Inflammatory macrophage (primary cell): ENCODE data around the gene NR6A1.

Experiments used
- DNase-seq, 2 donors: peaks; one replicate each; pipeline ENCODE4 v3.0.0-alpha.2; 2020 to 2022

NR6A1 gene

GRCh38 chr9:124517600-124517999 lies 253.5 kb downstream of the NR6A1 start:
- DNase-seq = no peak

- no peak for DNase-seq
Measured at GRCh38 chr9:124514874-124515273, 256.2 kb downstream of the NR6A1 start.

GRCh38 chr9:124514125-124514524 lies 257.0 kb downstream of the NR6A1 start:
- DNase-seq = no peak

DNA sequence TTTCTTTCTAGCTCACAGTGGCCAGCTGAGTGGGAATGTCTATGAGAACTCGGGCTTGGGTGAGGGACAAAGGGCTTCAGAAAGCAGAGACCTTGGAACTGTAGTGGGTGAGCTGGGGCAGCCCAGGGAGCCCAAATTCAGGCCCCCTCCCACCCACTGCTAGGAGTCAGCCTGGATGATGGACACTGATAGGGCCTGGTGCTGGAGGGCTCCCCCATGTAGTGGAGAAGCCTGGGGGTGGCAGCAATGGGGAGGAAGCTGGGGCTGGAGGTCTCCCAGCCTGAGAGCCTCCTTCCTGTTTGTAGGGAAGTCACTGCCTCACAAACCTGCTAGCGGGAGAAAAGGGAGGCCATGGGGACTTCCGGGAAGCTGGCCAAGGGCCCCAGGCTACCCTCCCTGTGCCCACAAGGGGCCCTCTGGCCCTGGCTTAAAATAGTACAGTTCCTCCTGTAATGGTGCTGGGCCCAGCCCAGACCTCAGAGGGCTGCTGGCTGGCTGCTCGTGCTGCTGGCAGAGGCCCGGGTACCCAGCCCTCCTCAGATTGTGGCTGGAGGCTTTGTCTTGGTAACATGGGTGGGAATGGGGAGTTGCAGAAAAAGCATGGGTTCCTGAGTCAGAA lies 257.6 kb downstream of the NR6A1 start:
- no peak for DNase-seq

DNA sequence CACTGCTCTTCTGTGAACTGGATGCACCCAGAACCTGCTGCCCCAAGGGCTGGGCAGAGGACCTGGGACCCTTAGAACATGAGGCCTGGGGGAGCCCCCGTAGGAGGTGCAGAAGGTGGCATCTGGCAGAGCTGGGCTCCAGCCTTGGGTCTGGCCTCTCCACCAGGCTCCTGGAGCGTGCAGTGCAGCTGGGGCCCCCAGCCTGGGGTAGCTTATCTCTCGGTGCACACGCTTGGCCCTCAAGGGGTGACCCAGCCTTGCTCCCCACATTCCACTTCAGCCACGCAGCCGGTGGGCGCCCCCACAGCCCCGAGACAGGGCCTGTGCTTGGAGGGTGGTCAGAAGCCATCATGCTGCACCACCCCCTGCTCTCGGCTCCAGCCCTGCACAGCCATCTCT lies 258.3 kb downstream of the NR6A1 start:
- DNase-seq = no peak

GRCh38 chr9:124511891-124512805 lies 259.0 kb downstream of the NR6A1 start:
- DNase-seq = no peak

- no peak for DNase-seq
Measured at GRCh38 chr9:124511426-124511840, 259.7 kb downstream of the NR6A1 start.

- no peak for DNase-seq
Measured at GRCh38 chr9:124510650-124511425, 260.3 kb downstream of the NR6A1 start.

- DNase-seq = no peak
Measured at GRCh38 chr9:124507880-124508423, 263.2 kb downstream of the NR6A1 start.

- DNase-seq = no peak
Measured at GRCh38 chr9:124506931-124507879, 263.9 kb downstream of the NR6A1 start, which contains the start of gene NR5A1. Gene NR5A1 (minus strand): TSS chr9:124507399. CDS start chr9:124503395, 4,004 bp downstream.

DNA sequence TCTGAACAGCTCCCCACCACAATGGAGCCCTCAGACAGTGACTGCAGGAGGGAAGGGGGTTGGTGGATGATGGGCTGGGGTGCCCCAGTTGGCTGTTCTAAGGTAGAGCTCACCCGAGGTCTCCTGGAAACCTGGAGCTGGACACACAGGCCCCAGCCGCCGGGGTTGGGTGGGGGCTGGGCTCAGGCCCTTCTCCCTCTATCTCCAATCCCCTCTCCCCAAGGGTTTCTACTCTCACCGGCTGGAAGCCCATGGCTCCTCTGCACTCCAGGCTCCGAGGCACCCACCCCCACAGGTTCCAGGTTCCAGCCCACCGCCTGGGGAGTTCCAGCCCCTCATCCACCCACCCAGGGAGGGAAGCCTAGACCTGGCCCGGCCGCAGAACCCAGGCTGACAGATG lies 264.7 kb downstream of the NR6A1 start:
- DNase-seq = no peak

DNA sequence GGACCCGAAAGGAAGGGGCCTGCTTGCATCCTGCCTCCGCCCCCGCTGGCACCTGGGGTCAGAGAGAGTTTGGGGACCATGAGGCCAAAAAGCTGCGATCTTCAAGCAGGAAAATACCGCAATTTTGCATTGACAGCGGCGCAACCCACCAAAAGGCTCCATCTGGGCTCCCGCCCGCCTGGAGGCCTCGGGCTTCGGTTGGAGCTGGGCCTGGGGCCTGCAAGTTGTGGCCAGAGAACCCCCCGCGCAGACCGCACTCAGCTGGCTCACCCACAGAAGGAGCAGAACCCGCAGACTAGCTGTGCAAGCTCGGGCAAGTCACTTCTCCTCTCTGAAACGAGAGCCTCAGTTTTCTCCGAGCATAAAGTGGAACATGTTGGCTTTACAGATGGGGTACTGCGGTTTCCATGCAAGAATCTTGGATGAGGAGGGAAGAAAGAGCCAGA lies 265.2 kb downstream of the NR6A1 start:
- DNase-seq = no peak

- no peak for DNase-seq
Measured at GRCh38 chr9:124505006-124505900, 265.9 kb downstream of the NR6A1 start.

DNA sequence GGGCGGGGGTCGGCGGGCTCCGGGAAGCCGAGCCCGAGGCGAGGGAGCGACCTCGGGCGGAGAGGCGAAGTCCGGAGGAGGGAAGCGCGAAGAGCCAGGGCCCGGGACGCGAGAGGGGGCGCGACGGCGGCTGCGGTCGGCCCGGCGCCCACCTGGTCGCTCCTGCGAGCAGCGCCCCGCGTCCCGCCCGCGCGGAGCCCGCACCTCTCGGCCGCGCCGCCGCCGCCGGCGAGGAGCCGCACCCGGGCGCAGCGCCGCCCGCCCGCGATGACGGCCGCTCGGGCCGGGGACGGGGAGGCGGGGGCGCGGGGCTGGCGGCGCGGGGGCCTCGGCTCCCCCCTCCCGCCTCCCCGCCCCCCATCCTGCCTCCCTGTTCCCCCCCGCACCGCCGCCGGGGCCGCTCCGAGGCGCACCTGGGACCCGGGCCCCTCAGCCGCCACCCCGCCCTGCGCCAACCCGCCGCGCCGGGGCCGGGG lies 266.5 kb downstream of the NR6A1 start:
- DNase-seq = no peak

DNA sequence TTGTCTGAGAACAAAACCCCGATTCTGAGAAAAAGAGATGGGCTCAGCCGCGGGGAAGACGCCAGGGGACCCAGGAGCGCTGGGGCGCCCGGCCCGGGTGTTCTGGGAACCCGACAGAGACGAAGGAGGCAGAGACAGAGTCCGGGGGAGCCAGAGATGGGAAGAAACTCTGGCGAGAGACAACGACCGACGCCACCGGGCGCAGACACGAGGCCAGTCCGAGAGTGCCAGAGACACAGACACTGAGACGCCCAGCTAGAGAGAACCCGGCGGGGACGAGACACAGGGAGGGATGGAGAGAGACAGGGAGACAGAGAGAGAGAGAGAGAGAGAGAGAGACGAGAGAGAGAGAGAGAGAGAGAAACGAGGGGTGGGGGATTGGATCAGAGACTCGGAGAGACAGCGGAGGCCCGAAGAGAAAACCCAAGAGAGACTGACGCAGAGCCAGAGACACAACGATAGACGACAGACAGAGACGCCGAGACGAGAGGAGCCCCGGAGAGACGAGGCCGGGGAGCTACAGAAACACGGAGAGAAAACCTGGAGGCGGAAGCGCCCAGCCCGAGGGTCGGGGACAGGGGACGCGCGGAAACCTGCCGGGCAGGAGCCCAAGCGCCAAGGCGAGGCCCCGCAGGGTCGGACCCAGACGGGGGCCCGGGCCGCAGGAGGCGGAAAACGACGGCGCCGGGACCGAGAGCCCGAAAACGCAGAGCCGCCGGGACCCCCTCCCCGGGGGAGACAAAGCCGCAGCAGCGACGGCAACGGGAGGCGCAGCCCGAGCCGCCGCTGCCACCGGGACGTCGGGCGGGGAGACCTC lies 267.2 kb downstream of the NR6A1 start:
- DNase-seq = no peak

DNA sequence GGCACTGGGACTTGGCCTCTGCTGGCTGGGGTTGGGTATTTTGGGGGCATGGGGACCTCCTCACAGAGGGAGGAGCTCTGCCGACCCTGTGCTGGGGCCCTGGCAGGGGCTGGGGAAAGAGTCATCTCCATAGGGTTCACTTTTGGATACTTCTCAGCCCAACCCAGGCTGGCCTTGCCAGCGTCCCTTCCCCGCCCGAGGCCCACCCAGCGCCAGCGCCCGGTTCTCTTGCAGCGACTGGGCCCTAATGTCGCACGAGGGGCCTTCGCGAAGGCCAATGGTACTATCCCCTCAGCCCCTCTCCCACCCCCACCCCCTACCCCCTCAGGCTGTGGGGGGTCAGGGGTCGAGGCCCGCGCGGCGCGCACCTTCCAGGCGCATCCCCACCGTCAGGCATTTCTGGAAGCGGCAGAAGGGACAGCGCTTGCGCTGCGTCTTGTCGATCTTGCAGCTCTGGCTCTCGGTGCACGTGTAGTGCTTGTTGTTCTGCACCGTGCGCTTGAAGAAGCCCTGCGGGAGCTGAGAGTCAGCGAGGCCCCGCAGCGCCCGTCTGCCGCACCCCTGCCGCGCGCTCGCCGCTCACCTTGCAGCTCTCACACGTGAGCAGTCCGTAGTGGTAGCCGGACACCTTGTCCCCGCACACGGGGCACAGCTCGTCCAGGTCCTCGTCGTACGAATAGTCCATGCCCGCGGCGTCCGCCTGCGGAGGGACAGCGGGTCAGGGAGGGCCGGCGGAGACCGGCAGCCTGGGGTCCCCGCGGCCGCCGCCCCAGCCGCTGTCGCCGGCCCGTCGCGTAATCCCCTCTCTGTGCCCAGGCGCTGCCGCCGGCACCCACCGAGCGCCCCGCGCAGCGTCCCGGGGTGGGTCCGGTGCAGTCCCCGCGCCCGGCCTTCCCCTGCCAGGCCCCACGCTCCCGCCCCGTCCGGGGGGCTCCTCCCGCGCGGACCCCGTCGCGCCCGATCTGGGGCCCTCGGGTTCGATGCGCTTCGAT lies 268.1 kb downstream of the NR6A1 start:
- DNase-seq = no peak

DNA sequence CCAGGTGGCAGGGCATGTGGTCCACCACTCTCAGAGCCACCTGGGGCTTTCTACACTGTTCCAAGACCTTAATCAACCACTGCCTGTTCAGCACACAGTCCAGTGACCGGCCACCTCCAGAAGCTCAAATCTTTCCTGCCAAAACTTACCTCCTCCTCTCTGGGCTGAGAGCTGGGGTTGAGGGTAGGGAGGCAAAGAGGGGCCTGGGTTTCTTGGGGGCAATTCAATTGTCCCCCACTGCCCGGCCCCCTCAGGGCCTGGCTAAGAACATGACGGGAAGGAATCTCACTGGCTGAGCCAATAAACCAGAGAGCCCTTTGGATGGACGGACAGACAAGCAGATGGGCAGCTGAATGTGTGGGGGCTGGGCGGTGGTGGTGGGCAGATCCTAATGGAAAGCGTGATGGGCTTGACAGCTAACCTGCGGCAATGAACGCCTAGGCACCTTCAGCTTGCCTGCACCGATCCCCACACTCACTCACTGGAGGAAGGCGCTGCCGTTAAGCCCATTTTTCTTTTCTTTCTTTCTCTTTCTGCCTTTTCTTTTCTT lies 269.3 kb downstream of the NR6A1 start:
- no peak for DNase-seq
